Right lobe of liver (tissue), 4 donors: ENCODE results near the gene UTP4.

Source experiments
- POLR2A ChIP-seq: fragments of 450-650 bp; IDR thresholded peaks from one replicate; pipeline ENCODE4 v1.6.1; 2017; ENCODE audit warnings: antibody characterized with exemption, mild to moderate bottlenecking
- TF ChIP-seq, protein P1 (sequence below), 4 donors: fragments of 200-600 bp in 3 of 4; fragments of 450-650 bp in 1 of 4; IDR thresholded peaks; one replicate each; pipeline versions ENCODE4 v1.5.1 to v1.8.0; 2016 to 2022; ENCODE audit warnings: antibody characterized with exemption in 4 of 4, mild to moderate bottlenecking in 2 of 4
- donor health status: DM: no; HTN: no; CAD: no.
- donor health status: DM: no; HTN: no; CAD: no.
- donor health status: DM: no; HTN: yes; CAD: no.

- TF ChIP-seq, protein P1, sequence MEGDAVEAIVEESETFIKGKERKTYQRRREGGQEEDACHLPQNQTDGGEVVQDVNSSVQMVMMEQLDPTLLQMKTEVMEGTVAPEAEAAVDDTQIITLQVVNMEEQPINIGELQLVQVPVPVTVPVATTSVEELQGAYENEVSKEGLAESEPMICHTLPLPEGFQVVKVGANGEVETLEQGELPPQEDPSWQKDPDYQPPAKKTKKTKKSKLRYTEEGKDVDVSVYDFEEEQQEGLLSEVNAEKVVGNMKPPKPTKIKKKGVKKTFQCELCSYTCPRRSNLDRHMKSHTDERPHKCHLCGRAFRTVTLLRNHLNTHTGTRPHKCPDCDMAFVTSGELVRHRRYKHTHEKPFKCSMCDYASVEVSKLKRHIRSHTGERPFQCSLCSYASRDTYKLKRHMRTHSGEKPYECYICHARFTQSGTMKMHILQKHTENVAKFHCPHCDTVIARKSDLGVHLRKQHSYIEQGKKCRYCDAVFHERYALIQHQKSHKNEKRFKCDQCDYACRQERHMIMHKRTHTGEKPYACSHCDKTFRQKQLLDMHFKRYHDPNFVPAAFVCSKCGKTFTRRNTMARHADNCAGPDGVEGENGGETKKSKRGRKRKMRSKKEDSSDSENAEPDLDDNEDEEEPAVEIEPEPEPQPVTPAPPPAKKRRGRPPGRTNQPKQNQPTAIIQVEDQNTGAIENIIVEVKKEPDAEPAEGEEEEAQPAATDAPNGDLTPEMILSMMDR (IDR thresholded peaks at IDR 0.05): no peak
- TF ChIP-seq POLR2A: no peak
These were observed 1.0 kb downstream of the UTP4 start for GRCh38 chr16:69133373-69133954.
